Measurements from ENCODE around the gene RFC2.
"Not testable (repeated sequence)": the region's sequence is repeated elsewhere in the genome, so short reads cannot be mapped to it uniquely, and the experiment has no call there.

The RFC2 gene

DNA sequence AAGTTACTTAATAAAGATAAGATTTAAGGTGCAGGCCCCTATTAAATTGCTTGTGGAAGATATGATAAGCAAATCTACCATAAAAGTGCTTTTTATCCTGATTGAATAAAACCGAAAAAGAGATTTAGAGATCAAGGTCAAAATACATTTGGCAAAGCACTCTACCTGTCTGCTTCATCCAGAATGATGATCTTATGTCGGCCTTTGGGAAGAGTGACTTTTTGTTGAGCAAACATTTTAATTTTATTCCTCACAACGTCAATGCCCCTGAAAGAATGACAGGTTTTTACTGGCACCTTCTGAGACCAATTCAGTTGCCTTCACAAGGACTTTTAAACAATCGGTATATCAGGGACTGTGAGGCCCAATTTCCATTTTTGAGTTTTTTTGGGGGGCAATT, 7.7 kb downstream of the RFC2 start:
- DNase-seq: no peak

DNA sequence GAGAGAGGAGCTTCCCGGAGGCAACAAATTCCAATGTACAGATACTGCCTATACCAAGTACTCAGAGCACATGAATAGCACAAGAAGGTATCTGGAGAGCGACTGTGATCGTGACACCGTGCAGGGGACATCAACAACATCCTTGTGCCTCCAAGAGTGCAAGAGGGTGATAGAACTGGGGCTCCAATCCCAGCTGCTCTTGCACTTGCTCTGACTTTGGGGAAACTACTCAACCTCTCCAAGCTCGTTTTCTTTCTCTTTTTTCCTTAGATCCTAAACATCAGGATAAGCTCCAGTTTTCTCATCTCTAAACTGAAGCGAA, 12.1 kb downstream of the RFC2 start:
- DNase-seq: no peak

DNA sequence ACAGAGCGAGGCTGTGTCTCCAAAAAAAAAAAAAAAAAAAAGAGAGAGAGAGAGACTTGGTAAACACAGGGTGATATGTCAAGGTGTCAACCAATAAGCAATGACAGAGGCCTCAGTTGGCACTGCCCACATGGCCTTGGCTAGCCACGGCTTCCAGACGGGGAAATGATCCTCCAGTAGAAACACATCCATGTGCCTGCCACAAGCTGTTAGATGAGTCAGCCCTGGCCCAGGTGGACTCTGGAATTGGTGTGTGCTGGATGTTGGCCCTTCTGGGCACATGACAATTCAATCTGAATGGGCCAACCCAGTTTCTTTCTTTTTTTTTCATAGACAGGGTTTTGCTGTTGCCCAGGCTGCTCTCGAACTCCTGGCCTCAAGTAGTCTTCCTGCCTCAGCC, 13.7 kb downstream of the RFC2 start:
- no peak for DNase-seq

DNA sequence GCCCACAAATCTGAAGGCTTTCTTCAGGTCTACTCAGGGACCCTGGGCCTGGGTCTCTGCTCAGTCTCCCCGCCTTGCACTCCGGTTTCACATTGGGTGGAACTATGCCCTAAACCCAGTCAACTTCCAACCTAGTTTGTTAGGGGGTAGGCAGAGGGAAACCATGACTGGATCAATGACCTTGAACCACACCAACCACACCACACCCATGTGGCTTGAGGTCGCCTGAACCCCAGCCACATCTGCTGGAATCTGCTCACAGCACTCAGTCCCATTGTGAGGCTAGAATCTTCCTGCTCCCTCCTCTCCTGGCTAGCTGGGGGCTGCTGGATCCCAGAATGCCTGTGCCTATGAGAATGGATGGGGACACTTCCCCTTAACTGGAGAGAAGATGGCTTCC, 17.9 kb downstream of the RFC2 start:
- DNase-seq: no peak

DNA sequence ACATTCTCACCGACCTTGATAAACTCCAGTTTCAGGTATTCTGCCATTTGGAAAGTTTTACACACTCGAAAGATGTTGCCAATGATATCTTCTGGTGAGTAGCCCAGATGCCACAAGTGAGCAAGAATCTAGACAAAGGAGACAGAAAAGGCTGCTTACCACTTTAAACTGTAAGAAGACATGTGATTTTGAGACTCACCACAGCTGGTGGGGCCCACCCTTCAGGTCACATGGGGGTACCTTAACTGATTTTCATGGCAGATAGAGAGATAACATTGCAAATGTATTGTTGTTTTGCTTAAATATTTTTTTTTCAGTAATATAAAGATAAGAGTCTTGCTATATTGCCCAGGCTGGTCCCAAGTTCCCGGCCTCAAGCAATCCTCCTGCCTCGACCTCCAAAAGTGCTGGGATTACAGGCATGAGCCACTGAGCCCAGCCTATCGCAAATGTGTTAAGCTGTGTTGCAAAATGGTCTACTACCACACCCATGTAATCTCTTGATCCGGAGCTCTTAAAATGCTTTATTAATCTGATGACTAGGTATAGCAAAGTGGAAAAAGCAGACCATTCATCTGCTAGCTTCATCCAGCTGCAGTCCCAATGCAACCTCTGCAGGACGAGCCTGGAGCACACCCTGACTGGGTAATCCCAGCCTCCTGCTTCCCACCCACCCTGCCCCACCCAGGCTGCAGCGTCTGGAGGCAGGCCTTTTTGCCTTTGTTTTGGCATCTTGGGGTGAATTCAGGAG, 18.5 kb downstream of the RFC2 start:
- DNase-seq: no peak

DNA sequence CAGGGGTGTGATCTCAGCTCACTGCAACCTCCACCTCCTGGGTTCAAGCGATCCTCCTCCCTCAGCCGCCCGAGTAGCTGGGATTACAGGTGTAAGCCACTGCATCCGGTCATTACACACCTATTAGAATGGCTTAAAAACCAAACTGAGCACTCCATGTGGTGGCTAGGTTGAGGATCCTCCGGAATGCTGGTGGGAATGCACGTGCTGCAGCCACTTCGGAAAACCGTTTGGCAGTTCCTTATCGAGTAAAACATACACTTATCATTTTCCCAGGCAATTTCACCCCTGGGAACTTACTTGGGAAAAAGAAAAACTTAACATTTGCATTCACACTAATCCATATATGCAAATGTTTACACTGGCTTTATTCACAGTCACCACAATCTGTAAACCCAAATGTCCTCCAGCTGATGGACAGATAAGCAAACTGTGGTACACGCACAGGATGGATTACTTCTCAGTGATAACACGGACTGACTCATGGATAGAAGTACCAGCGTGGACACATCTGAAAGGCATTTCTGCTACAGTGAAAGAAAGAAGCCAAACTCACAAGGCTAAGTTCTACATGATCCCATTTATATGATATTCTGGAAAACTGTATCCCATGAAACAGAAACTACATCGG, 20.4 kb downstream of the RFC2 start:
- DNase-seq: peak; percentile 42

DNA sequence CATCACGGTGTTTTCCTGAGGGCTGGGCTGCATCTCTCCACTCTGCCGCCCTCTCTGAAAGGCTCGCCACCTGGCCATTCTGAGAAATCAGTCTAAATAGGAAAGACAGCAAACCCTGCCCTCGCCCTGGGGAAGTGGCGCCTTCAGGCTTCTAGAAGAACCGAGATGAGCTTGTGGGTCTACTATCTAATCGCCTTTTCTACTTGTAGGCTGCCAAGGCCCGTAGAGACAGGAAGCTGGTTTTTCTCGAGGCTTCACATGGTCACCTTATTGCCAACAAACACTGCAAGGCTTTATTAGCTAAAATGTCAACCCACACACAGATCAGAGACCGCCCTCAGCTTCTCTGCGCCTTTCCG, 23.0 kb downstream of the RFC2 start:
- DNase-seq: no peak

DNA sequence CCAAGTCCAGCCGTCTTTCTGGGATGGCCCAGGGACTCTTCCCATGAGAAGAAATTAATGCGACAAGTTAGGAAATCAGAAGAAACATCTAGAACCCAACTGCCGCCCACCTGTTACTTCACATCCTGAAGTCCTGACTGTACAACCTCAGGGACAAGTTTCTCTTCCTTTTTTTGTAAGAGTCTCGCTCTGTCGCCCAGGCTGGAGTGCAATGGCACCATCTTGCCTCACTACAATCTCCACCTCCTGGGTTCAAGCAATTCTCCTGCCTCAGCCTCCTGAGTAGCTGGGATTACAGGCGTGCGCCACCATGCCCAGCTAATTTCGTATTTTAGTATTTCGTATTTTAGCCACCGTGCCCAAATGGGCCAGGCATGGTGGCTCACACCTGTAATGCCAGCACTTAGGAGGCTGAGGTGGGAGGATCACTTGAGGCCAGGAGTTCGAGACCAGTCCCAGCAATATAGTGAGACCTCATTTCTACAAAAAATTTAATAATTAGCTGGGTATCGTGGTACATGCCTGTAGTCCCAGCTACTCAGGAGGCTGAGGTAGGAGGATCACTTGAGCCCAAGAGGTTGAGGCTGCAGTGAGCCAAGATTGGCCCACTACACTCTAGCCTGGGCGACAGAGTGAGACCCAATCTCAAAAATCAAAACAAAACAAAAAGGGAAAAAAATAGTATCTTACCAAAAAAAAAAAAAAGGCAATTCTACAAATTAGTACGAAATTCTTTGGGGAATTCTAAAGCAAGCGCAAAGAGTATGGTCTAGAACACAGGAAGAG, 23.6 kb downstream of the RFC2 start:
- DNase-seq: no peak

DNA sequence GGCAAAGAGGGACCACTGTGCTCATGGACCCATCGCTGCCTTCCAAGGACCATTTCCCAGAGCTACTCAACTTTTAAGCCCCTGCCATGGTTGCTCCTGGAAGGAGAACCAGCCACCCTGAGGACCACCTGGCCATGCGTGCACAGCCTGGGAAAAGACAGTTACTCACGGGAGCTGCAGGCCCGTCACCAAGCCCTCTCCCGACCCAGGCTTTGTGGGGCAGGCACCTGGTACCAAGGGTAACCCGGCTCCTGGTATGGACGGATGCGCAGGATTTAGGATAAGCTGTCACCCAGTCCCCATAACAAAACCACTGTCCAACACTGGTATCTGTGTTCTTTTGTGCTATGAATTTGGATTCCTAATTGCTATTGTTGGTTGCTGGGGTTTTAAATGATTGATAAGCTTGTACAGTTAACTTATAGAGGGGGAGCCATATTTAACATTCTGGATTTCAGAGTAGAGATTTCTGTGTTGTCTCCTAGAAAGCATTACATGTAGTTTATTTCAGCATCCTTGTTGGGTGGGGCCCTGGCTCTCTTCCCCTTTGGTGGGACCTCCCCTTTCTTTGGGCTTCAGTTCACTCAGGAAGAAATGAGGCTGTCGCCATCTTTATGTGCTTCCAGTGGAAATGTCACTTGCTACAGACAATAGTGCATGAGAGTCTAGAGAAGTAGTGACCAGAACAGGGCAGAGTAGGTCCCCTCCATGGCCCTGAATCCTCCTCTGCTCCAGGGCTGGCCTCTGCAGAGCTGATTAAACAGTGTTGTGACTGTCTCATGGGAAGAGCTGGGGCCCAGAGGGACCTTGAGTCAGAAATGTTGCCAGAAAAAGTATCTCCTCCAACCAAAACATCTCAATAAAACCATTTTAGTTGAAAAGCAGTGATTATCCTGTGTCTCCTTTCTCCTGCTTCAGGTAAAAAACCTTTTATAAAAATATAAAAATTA, 25.0 kb downstream of the RFC2 start:
- no peak for DNase-seq

DNA sequence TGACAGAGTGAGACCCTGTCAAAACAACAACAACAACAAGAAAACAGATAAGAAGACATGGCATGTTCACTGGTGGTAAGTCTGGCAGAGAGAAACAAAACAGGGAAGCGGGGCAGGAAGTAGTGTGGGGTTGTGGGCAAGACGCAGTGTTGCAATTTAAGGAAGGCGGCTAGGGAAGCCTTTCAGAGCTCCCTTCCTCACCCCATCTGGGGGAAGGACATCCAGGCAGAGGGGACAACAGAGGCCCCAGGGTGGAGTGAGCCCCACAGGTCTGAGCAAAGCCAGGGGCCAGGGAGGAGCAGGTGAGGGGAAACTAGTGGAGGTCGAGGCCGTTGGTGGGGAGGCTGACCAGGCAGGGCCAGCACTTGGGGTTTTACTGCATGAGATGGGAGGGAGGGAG, 27.6 kb downstream of the RFC2 start:
- no peak for DNase-seq

DNA sequence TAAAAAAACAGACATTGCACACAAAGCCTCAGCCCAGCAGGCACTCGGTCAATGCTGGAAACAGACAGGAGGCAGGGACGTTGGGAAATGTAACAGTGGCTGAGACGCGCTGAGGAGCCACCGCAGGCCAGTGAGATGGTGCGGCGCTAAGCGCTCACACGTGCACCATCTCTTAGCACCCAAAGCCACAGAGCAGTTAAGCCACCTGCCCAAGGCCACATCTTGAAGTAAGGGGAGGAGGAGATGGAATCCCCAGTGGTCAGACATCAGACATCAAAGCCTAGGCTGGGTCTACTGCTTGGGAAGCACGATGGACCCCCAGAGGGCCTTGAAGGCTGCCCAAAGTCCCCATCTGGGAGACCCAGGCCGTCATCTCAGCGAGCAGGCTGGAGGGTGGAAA, 28.8 kb downstream of the RFC2 start:
- no peak for DNase-seq

DNA sequence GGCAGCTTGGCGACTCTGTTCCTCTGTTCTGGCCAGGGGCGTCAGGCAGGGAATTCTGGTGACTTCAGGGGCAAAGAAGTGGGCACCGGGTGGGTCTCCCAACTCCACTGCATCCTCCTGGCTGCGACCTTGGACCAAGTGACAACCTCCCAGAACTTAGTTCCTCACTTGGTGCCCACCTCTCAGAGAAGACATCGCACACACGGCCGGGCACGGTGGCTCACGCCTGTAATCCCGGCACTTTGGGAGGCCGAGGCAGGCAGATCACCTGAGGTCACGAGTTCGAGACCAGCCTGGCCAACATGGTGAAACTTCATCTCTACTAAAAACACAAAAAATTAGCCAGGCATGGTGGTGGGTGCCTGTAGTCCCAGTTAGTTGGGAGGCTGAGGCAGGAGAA, 29.3 kb downstream of the RFC2 start:
- DNase-seq: not testable (repeated sequence)

DNA sequence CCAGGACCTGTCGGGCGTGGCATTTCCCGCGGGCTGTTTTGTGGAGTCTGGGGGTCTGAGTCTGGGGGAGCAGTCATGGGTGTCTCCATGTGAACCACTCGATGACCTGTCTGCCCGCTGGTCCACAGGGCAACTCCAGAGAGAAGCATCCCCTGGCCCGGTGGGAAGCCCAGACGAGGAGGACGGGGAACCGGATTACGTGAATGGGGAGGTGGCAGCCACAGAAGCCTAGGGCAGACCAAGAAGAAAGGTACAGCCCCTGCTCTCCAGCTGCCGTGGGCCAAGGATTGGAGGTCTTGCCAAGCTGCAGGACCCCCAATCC, 29.7 kb downstream of the RFC2 start:
- DNase-seq: no peak

DNA sequence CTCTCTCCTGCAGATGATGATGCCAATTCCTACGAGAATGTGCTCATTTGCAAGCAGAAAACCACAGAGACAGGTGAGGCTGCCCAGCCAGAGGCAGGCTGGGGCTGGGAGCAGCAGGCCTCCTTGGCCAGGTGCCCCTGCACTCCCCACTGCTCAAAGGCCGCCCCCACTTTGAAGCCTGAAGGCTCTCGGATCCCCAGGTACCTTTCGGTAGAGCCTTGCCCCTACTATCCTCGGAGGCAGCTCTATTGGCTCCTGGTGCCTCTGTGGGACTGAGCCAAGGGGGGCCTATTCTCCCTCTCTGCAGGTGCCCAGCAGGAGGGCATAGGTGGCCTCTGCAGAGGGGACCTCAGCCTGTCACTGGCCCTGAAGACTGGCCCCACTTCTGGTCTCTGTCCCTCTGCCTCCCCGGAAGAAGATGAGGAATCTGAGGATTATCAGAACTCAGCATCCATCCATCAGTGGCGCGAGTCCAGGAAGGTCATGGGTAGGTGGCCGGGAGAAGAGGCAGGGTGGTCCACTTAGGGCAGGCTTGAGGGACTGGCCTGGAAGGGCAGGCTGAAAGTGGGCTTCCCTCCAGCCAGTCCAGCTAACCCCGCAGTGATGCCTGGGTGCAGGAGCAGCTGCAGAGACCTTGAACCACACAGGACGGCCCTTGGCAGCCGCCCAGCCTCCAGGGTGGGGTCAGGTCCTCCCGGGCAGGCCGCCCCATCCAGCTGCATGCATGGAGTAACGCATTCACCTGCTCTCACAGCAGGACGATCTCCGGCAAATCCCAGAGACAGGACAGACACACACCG, 30.3 kb downstream of the RFC2 start:
- DNase-seq: no peak

DNA sequence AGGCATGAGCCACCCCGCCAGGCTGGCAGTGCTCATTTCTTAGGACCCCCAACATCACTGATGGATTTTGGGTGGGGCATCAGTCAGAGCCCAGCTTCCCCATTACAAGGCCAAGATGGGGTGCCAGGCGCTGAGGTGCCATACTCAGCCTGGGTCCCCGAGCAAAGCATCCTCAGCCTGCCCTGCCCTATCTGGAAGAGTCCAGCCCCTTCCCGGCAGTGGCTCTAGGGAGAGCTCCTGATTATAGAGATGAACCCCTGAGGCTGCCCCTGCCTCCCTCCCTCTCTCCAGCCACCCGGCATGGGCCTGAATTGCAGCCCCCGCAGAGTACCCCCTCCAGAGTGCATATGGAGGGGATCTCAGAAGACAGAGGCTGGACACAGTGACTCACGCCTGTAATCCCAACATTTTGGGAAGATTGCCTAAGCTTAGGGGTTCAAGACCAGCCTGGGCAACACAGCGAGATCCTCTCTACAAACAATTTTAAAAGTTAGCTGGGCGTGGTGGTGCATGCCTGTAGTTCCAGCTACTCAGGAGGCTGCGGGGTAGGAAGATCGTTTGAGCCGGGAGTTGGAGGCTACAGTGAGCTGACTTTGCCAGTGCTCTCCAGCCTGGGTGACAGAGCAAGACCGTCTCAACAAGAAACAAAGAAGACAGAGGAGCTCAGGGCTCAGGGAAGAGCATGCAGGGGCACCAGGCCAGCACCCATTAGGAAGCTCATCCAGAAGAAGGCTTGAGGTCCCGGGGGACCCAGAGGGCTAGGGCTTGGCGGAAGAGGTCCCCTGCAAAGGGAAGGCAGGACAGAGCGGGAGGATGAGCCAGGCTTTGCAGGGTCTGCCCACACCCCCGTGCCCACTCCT, 31.1 kb downstream of the RFC2 start:
- no peak for DNase-seq

DNA sequence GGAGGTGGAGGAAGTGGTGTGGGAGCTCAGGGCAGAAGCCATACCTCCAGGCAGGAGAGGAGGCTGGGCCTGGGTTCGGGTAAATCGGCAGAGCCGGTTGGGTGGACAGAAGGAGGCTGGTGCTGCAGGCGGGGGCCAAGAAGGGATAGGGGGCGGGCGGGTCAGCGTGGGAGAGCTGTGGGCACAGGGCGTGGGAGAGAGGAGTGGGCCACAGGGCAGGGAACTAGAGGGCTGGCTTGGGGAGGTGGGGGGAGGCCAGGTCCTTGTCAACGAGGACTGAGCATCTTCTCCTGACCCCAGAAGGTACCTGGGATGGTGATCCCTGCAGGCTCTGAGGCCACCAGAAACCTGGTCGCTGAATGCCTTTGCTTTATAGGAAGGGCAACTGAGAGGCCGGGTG, 32.5 kb downstream of the RFC2 start:
- no peak for DNase-seq

DNA sequence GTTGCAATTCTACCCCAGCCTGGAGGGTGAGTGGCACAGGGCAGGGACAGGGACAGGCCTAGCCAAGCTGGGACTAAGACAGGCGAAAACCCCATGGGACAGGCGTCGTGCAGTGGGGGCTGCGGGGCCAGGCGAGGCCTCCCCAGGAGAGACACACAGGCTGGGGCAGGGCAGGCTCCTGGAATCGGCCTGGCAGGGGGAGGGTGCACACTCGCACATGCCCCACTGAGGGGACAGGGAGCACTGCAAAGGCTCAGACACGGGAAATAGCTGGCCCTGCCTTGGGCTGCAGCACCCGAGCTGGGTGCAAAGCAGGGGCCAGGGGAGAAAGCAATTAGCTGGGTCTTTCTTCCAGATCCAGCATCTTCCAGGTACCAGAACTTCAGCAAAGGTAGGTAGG, 34.0 kb downstream of the RFC2 start:
- DNase-seq: no peak

DNA sequence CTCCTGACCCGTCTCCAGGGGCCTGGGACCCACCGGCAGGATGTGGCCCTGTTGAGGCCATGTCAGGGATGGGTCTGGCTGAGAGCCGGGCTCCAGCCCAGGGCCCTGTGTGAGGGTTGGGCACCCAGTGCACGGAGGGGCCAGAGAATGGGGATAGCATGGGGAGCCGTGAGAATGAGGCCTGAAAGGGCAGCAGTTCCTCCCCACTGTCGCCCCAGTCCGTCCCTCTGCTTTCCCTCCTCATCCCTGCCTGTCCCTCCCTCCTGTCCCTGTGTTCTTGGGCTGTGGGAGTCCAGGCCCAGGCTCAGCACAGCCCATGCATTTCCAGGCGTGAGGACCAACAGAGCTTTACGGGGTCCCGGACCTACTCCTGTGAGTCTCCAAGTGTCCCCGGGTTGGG, 34.8 kb downstream of the RFC2 start:
- DNase-seq: no peak

DNA sequence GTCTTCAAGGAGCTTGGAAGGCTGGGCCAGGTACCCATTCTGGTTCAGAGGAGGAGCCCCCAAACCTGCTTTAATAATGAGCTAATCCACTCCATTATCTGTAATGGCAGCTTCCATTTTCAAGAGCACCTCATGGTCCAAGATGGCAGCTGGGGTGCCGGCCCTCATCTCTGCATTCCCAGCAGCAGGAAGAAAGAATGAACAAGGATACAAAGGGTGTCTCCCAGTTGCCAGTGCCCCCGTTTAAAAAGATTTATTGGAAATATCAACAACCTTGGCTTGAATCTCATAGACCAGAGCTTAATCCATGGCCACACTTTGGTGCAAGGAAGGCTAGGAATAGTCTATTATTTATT, 35.9 kb downstream of the RFC2 start:
- no peak for DNase-seq

DNA sequence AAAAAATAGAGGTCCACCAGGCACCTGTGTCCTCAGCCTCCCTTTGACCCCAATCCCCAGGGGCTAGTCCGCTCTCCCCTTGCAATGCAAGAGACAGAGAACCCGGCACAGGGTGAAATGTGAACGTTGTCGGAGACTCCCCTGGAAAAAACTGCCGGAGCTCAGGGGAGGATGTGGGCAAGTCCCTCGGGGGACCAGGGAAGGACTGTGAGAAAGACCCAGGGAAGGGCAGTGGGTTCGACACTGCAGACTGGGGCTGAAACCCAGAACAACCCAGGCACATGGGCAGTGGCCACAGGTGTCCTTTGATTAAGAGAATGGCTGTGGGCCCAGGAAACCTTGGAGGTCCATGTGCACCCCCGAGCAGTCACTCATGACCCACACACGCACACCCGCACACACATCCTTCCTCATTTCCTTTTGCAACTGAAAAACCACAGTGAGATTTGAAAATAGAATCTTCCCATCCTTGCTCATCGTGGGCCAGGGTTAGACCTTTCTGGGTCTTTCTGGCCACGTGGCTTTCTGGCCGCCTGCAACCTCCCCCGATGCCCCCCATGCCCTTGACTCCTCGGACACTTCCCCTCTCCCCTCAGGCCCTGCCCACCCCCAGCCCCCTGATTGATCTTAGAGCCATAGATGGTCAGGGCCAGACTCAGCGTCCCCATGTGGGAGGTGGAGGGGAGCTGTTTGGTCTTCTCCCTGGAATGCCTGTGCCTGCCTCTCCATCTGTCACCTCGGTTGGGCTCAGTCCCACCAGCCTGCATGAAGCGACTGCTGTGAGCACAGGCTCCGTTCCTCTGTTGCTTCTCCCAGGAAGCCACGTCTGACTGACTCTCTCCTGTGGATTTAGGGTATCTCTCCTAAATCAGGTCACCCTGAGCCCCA, 36.5 kb downstream of the RFC2 start:
- DNase-seq: no peak

All from fibroblast of skin of back (primary cell).